Measurements from ENCODE around the gene AQP11.

DNA sequence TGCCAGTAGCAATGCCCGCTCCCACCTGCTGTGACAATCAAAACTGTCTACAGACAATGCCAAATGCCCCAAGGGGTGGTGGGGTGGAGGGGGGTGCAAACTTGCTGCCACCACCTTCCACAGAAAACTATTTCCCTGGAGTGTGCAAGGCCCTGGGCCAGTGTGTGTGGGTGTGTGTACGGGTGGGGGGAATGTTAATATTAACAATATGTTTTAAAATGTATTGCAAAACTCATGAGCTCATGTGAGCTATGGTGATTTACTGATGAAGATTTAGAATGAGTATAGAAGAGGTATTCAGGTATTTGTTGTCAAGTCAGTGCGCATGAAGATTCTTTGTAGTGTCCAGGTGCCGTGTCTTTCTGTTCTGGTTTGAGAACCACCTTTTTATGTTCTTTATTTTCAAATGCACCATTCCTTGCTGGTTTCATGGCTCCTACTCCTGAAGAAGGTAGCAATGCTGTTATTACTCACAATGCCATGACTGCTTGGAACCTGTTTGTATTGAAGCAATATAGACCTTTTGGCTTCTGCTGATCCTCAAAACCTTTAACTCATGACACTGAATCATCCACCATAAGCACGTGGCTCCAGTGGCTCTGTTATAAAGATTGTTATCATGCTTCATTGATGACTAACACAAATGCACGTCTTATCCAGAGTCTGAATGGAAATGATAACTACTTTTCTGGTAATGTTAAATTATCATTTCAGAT lies 29.9 kb upstream of the AQP11 start:
- TF ChIP-seq, protein P1, sequence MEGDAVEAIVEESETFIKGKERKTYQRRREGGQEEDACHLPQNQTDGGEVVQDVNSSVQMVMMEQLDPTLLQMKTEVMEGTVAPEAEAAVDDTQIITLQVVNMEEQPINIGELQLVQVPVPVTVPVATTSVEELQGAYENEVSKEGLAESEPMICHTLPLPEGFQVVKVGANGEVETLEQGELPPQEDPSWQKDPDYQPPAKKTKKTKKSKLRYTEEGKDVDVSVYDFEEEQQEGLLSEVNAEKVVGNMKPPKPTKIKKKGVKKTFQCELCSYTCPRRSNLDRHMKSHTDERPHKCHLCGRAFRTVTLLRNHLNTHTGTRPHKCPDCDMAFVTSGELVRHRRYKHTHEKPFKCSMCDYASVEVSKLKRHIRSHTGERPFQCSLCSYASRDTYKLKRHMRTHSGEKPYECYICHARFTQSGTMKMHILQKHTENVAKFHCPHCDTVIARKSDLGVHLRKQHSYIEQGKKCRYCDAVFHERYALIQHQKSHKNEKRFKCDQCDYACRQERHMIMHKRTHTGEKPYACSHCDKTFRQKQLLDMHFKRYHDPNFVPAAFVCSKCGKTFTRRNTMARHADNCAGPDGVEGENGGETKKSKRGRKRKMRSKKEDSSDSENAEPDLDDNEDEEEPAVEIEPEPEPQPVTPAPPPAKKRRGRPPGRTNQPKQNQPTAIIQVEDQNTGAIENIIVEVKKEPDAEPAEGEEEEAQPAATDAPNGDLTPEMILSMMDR (IDR thresholded peaks at IDR 0.05): no peak
- TF ChIP-seq POLR2A (IDR thresholded peaks at IDR 0.05): no peak

All from lower leg skin (tissue), 3 donors.